ENCODE data around the gene SAMD4A. TPM values are rescaled to one million over a fixed set of nuclear protein-coding genes. Genes with fewer than 3 reads are reported as not detected.

The SAMD4A gene
- polyA plus RNA-seq, 4 donors = 2.7 to 9.6 (median 3.5) TPM

GRCh38 chr14:54653712-54654469, 87.0 kb downstream of the SAMD4A start:
- no peak for FAIRE-seq
- H3K27ac ChIP-seq (ENCODE audit: low read depth in 1 of 3, low read length in 2 of 3) = peak overlapping the region in 2 of 3 donors; percentile 27 to 69
- 66 to 80% (median 78%) methylated on average over 11 of the region's 11 CpGs for WGBS, 3 donors

GRCh38 chr14:54654605-54655004, 87.7 kb downstream of the SAMD4A start:
- Histone ChIP-seq H3K4me3 (ENCODE audit: low read depth in 1 of 3, low read length in 3 of 3) (no peak overlapping the region), H3K27ac (ENCODE audit: low read depth in 1 of 3, low read length in 2 of 3) (peak overlapping the region in 1 of 3 donors; percentile 30), H3K4me1 (ENCODE audit: control insufficient read depth in 3 of 3, insufficient read depth in 2 of 3, low read depth in 1 of 3, low read length in 2 of 3) (peaks cover 0 to 12% (median 3%) of the 10 kb centered on the region in 3 donors), H3K36me3 (ENCODE audit: control insufficient read depth in 3 of 3, insufficient read depth in 2 of 3, low read depth in 1 of 3, low read length in 3 of 3) (no peaks in the 10 kb centered on the region), H3K9me3 (ENCODE audit: control insufficient read depth in 2 of 2, insufficient read depth in 1 of 2, low read depth in 1 of 2, low read length in 1 of 2) (no peaks in the 10 kb centered on the region), H3K27me3 (ENCODE audit: control insufficient read depth in 3 of 3, insufficient read depth in 3 of 3, low read length in 3 of 3) (no peaks in the 10 kb centered on the region)
- FAIRE-seq (no peak), DNase-seq (no peak)
- WGBS, 3 donors = 80 to 93% (median 89%) methylated on average over 2 of the region's 2 CpGs

More at GRCh38 chr14:54653712-54654469, 87.0 kb downstream of the SAMD4A start:
- Histone ChIP-seq H3K27me3 (ENCODE audit: control insufficient read depth in 3 of 3, insufficient read depth in 3 of 3, low read length in 3 of 3) (no peaks in the 10 kb centered on the region), H3K36me3 (ENCODE audit: control insufficient read depth in 3 of 3, insufficient read depth in 2 of 3, low read depth in 1 of 3, low read length in 3 of 3) (no peaks in the 10 kb centered on the region), H3K4me1 (ENCODE audit: control insufficient read depth in 3 of 3, insufficient read depth in 2 of 3, low read depth in 1 of 3, low read length in 2 of 3) (peaks cover 0 to 12% (median 3%) of the 10 kb centered on the region in 3 donors), H3K9me3 (ENCODE audit: control insufficient read depth in 2 of 2, insufficient read depth in 1 of 2, low read depth in 1 of 2, low read length in 1 of 2) (no peaks in the 10 kb centered on the region), H3K4me3 (ENCODE audit: low read depth in 1 of 3, low read length in 3 of 3) (no peak overlapping the region)
- no peak for DNase-seq

GRCh38 chr14:54658836-54659235, 91.9 kb downstream of the SAMD4A start:
- no peaks in the 10 kb centered on the region for H3K27me3 ChIP-seq (ENCODE audit: control insufficient read depth in 3 of 3, insufficient read depth in 3 of 3, low read length in 3 of 3)
- no peak overlapping the region for H3K27ac ChIP-seq (ENCODE audit: low read depth in 1 of 3, low read length in 2 of 3)
- no peaks in the 10 kb centered on the region for H3K9me3 ChIP-seq (ENCODE audit: control insufficient read depth in 2 of 2, insufficient read depth in 1 of 2, low read depth in 1 of 2, low read length in 1 of 2)
- FAIRE-seq (no peak), DNase-seq (no peak)
- 76 to 87% (median 84%) methylated on average over 3 of the region's 3 CpGs for WGBS, 3 donors
- H3K4me1 ChIP-seq (ENCODE audit: control insufficient read depth in 3 of 3, insufficient read depth in 2 of 3, low read depth in 1 of 3, low read length in 2 of 3) = no peaks in the 10 kb centered on the region
- H3K36me3 ChIP-seq (ENCODE audit: control insufficient read depth in 3 of 3, insufficient read depth in 2 of 3, low read depth in 1 of 3, low read length in 3 of 3) = no peaks in the 10 kb centered on the region
- H3K4me3 ChIP-seq (ENCODE audit: low read depth in 1 of 3, low read length in 3 of 3) = no peak overlapping the region

GRCh38 chr14:54659365-54659764, 92.4 kb downstream of the SAMD4A start:
- no peak for DNase-seq
- H3K9me3 ChIP-seq (ENCODE audit: control insufficient read depth in 2 of 2, insufficient read depth in 1 of 2, low read depth in 1 of 2, low read length in 1 of 2) = no peaks in the 10 kb centered on the region
- FAIRE-seq = no peak
- H3K4me1 ChIP-seq (ENCODE audit: control insufficient read depth in 3 of 3, insufficient read depth in 2 of 3, low read depth in 1 of 3, low read length in 2 of 3) = no peaks in the 10 kb centered on the region
- H3K4me3 ChIP-seq (ENCODE audit: low read depth in 1 of 3, low read length in 3 of 3) = no peak overlapping the region
- no peaks in the 10 kb centered on the region for H3K36me3 ChIP-seq (ENCODE audit: control insufficient read depth in 3 of 3, insufficient read depth in 2 of 3, low read depth in 1 of 3, low read length in 3 of 3)
- H3K27me3 ChIP-seq (ENCODE audit: control insufficient read depth in 3 of 3, insufficient read depth in 3 of 3, low read length in 3 of 3) = no peaks in the 10 kb centered on the region
- no peak overlapping the region for H3K27ac ChIP-seq (ENCODE audit: low read depth in 1 of 3, low read length in 2 of 3)
- 75 to 77% (median 76%) methylated on average over 6 of the region's 6 CpGs for WGBS, 3 donors

- DNase-seq = no peak
- no peak overlapping the region for H3K4me3 ChIP-seq (ENCODE audit: low read depth in 1 of 3, low read length in 3 of 3)
- no peaks in the 10 kb centered on the region for H3K36me3 ChIP-seq (ENCODE audit: control insufficient read depth in 3 of 3, insufficient read depth in 2 of 3, low read depth in 1 of 3, low read length in 3 of 3)
- H3K4me1 ChIP-seq (ENCODE audit: control insufficient read depth in 3 of 3, insufficient read depth in 2 of 3, low read depth in 1 of 3, low read length in 2 of 3) = no peaks in the 10 kb centered on the region
- no peaks in the 10 kb centered on the region for H3K27me3 ChIP-seq (ENCODE audit: control insufficient read depth in 3 of 3, insufficient read depth in 3 of 3, low read length in 3 of 3)
- H3K9me3 ChIP-seq (ENCODE audit: control insufficient read depth in 2 of 2, insufficient read depth in 1 of 2, low read depth in 1 of 2, low read length in 1 of 2) = no peaks in the 10 kb centered on the region
- FAIRE-seq = no peak
- H3K27ac ChIP-seq (ENCODE audit: low read depth in 1 of 3, low read length in 2 of 3) = no peak overlapping the region
- 70 to 76% (median 74%) methylated on average over 4 of the region's 4 CpGs for WGBS, 3 donors
Observed at GRCh38 chr14:54660604-54661111, 93.7 kb downstream of the SAMD4A start.

- no peaks in the 10 kb centered on the region for H3K4me1 ChIP-seq (ENCODE audit: control insufficient read depth in 3 of 3, insufficient read depth in 2 of 3, low read depth in 1 of 3, low read length in 2 of 3)
- no peak for FAIRE-seq
- no peak for DNase-seq
- no peaks in the 10 kb centered on the region for H3K36me3 ChIP-seq (ENCODE audit: control insufficient read depth in 3 of 3, insufficient read depth in 2 of 3, low read depth in 1 of 3, low read length in 3 of 3)
- H3K27ac ChIP-seq (ENCODE audit: low read depth in 1 of 3, low read length in 2 of 3) = no peak overlapping the region
- no peaks in the 10 kb centered on the region for H3K9me3 ChIP-seq (ENCODE audit: control insufficient read depth in 2 of 2, insufficient read depth in 1 of 2, low read depth in 1 of 2, low read length in 1 of 2)
- no peak overlapping the region for H3K4me3 ChIP-seq (ENCODE audit: low read depth in 1 of 3, low read length in 3 of 3)
- WGBS, 3 donors = 63 to 66% (median 65%) methylated on average over 7 of the region's 7 CpGs
- H3K27me3 ChIP-seq (ENCODE audit: control insufficient read depth in 3 of 3, insufficient read depth in 3 of 3, low read length in 3 of 3) = no peaks in the 10 kb centered on the region
Observed at GRCh38 chr14:54662491-54663133, 95.7 kb downstream of the SAMD4A start.

GRCh38 chr14:54664961-54665360, 98.0 kb downstream of the SAMD4A start:
- no peaks in the 10 kb centered on the region for H3K9me3 ChIP-seq (ENCODE audit: control insufficient read depth in 2 of 2, insufficient read depth in 1 of 2, low read depth in 1 of 2, low read length in 1 of 2)
- no peak for FAIRE-seq
- H3K36me3 ChIP-seq (ENCODE audit: control insufficient read depth in 3 of 3, insufficient read depth in 2 of 3, low read depth in 1 of 3, low read length in 3 of 3) = peaks cover 0 to 2% (median 0%) of the 10 kb centered on the region in 3 donors
- no peaks in the 10 kb centered on the region for H3K27me3 ChIP-seq (ENCODE audit: control insufficient read depth in 3 of 3, insufficient read depth in 3 of 3, low read length in 3 of 3)
- no peak for DNase-seq
- H3K4me1 ChIP-seq (ENCODE audit: control insufficient read depth in 3 of 3, insufficient read depth in 2 of 3, low read depth in 1 of 3, low read length in 2 of 3) = no peaks in the 10 kb centered on the region
- no peak overlapping the region for H3K4me3 ChIP-seq (ENCODE audit: low read depth in 1 of 3, low read length in 3 of 3)
- no peak overlapping the region for H3K27ac ChIP-seq (ENCODE audit: low read depth in 1 of 3, low read length in 2 of 3)
- 57 to 70% (median 64%) methylated on average over 2 of the region's 2 CpGs for WGBS, 3 donors

GRCh38 chr14:54665946-54666345, 99.0 kb downstream of the SAMD4A start:
- no peaks in the 10 kb centered on the region for H3K9me3 ChIP-seq (ENCODE audit: control insufficient read depth in 2 of 2, insufficient read depth in 1 of 2, low read depth in 1 of 2, low read length in 1 of 2)
- no peak overlapping the region for H3K27ac ChIP-seq (ENCODE audit: low read depth in 1 of 3, low read length in 2 of 3)
- peaks cover 0 to 2% (median 0%) of the 10 kb centered on the region in 3 donors for H3K36me3 ChIP-seq (ENCODE audit: control insufficient read depth in 3 of 3, insufficient read depth in 2 of 3, low read depth in 1 of 3, low read length in 3 of 3)
- no peaks in the 10 kb centered on the region for H3K4me1 ChIP-seq (ENCODE audit: control insufficient read depth in 3 of 3, insufficient read depth in 2 of 3, low read depth in 1 of 3, low read length in 2 of 3)
- 86 to 100% (median 100%) methylated on average over 1 of the region's 1 CpG for WGBS, 3 donors
- H3K27me3 ChIP-seq (ENCODE audit: control insufficient read depth in 3 of 3, insufficient read depth in 3 of 3, low read length in 3 of 3) = no peaks in the 10 kb centered on the region
- FAIRE-seq (no peak), DNase-seq (no peak)
- no peak overlapping the region for H3K4me3 ChIP-seq (ENCODE audit: low read depth in 1 of 3, low read length in 3 of 3)

Data from small intestine (tissue), 7 donors.